ENCODE results near the gene SIPA1L2.

Gene SIPA1L2

DNA sequence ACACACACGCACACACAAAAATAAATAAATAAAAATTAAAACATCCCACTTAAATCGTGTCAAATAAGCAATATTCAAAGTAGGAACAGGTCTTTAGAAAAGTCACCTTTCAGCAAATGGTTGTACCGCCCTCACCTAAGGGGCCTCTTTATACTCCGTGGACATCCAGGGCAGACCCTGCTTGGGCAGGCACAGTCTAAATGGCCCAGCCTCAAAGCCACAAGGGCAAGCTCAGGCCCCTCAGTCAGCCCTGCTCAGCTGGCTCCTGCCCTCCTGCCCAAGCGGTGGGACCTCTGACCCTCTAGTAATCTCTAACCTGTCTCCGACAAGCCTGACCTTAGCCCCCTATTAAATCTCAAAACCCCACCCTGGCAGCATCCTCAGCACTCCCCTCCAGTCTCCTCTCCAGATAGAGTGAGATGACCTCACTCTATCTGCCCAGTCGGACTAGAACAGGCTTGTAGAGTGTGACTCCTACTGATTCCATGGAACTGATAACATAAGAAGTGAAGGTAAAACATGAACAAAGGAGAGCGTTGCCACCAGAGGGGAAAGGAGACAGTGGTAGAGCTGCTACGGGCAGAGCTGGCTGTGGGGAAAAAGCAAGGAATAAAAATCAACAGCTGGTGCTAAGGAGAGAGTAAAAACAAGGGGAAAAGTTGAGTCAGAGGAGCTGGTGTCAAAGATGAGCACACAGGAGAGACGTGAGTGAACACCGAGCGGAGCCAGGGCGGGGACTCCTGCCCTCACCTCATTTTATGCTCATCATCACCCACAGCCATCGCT, 36.0 kb downstream of the SIPA1L2 start:
- ChIA-PET POLR2A (interaction anchor here (0.6 kb wide), 1 partner anchor 34 kb away, joined by 3 read pairs; no protein-coding TSS in a partner anchor), CTCF (interaction anchor here (0.7 to 1.3 kb wide), 3 partner anchors 8 to 25 kb away, joined by 3 to 4 read pairs (median 3); no protein-coding TSS in a partner anchor)
- TF ChIP-seq L3MBTL2 (conservative IDR thresholded peaks at IDR 0.05) (no peak), TARDBP (IDR thresholded peaks at IDR 0.05) (no peak), FOXM1 (IDR thresholded peaks at IDR 0.05; ENCODE audit: borderline replicate concordance) (no peak), LEF1 (IDR thresholded peaks at IDR 0.05; ENCODE audit: borderline replicate concordance) (no peak)
- DNase-seq (ENCODE audit: extremely low spot score): no peak

DNA sequence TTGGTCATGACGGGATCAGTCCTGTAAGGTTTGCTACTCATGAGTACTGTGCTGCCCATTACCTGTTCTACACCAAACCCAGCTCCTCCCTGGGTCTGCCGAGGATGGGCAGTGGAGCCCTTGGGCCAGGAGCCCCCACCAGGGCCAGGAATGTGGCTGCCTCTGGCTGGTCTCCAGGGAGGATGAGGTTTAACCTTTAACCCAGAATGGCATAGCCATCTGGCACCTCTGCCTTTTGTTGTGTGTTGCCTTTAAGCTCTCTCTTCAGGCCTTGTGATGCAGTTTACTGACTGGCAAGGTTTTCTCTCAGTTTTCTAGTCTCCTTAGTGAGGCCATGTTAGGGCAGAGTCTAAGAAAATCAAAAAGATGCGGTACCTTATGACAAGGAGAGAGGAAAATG, 38.6 kb downstream of the SIPA1L2 start:
- DNase-seq (ENCODE audit: extremely low spot score): no peak
- no peak for TF ChIP-seq FOXM1 (IDR thresholded peaks at IDR 0.05; ENCODE audit: borderline replicate concordance)
- TF ChIP-seq FOXA1 (IDR thresholded peaks at IDR 0.05): no peak
- no peak for TF ChIP-seq TARDBP (IDR thresholded peaks at IDR 0.05)
- no peak for TF ChIP-seq BHLHE40 (IDR thresholded peaks at IDR 0.05; ENCODE audit: borderline replicate concordance)
- no peak for TF ChIP-seq NFRKB (IDR thresholded peaks at IDR 0.05)
- TF ChIP-seq ZNF384 (IDR thresholded peaks at IDR 0.05): no peak
- TF ChIP-seq SUZ12 (IDR thresholded peaks at IDR 0.05): no peak
- no peak for TF ChIP-seq ARNT (IDR thresholded peaks at IDR 0.05)
- TF ChIP-seq HDGF (IDR thresholded peaks at IDR 0.05; ENCODE audit: borderline replicate concordance): no peak
- TF ChIP-seq ELF4 (IDR thresholded peaks at IDR 0.05): no peak
- CTCF ChIA-PET: no interaction called here
- POLR2A ChIA-PET: interaction anchor here (1.3 kb wide), 1 partner anchor 9 kb away, joined by 4 read pairs; no protein-coding TSS in a partner anchor

DNA sequence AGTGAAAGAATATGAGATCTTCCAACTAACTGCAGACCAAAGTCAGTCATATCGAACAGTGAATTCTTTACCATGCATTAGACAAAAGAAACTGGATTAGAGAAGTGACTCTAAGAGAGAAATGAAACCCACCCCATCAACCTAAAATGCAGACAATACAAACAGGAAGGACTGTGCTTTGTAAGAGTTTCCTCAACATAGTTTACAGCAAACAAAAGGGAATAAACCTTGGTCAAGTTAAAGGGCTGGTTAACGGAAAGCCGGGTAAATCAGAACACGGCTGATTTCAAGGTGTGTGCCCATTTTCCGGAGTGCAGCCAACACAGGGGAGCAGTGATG, 39.2 kb downstream of the SIPA1L2 start:
- CTCF ChIA-PET: no interaction called here
- no peak for TF ChIP-seq ZNF384 (IDR thresholded peaks at IDR 0.05)
- no peak for TF ChIP-seq SP1 (IDR thresholded peaks at IDR 0.05)
- no peak for TF ChIP-seq FOXK2 (IDR thresholded peaks at IDR 0.05)
- TF ChIP-seq FOXA1 (IDR thresholded peaks at IDR 0.05): no peak
- no peak for TF ChIP-seq SUZ12 (IDR thresholded peaks at IDR 0.05)
- no peak for TF ChIP-seq BHLHE40 (IDR thresholded peaks at IDR 0.05; ENCODE audit: borderline replicate concordance)
- no peak for TF ChIP-seq FOXM1 (IDR thresholded peaks at IDR 0.05; ENCODE audit: borderline replicate concordance)
- no peak for TF ChIP-seq LEF1 (IDR thresholded peaks at IDR 0.05; ENCODE audit: borderline replicate concordance)
- DNase-seq (ENCODE audit: extremely low spot score): no peak
- POLR2A ChIA-PET: interaction anchor here (1.3 kb wide), 1 partner anchor 9 kb away, joined by 4 read pairs; no protein-coding TSS in a partner anchor

DNA sequence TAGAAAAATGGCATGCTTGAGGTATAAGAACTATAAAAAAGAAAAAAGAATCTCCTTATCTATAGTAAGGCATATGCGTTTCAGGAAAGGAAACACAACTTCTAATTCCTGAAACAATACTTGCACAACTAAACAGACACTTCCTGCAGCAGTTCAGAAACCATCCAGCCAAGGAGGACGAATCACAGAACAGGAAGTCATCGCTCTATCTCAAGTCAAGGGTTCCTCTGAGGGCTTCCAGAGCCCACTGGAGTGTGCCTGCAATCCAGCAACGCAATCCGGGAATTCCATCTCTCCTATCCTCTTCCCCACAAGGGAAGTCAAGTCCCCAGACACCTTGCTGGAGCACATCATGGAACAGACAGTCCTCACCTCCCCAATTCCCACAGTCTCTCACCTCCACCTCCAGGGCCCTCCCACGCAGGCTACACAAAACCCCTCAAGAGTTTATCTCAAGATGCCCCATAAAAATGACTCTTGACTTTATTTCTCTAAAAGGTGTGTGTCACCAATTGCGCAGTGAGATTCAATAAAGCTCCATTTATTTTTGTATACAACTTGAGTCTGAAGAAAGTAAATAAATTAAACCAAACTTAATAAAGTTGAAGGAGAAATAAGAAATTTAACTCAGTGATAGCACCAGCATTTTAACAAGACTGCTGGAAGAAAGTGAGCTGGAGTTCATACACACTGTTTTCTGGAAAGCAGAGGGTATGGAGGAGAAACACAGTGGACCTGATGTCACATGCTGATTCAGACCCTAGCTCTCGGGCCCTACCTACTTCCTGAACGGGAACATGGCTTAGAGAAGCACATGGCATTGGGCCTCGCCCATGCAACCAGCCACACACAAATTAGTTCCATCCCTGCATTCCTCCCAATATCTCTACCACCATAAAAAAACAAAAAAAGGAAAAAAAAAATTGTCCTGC, 39.9 kb downstream of the SIPA1L2 start:
- ChIA-PET POLR2A (interaction anchor here (1.3 kb wide), 1 partner anchor 10 kb away, joined by 4 read pairs; no protein-coding TSS in a partner anchor), CTCF (no interaction called here)
- DNase-seq (ENCODE audit: extremely low spot score): no peak
- TF ChIP-seq FOXA1 (IDR thresholded peaks at IDR 0.05) (no peak), SP1 (IDR thresholded peaks at IDR 0.05) (no peak), LEF1 (IDR thresholded peaks at IDR 0.05; ENCODE audit: borderline replicate concordance) (no peak), ARNT (IDR thresholded peaks at IDR 0.05) (no peak), FOXM1 (IDR thresholded peaks at IDR 0.05; ENCODE audit: borderline replicate concordance) (no peak), L3MBTL2 (conservative IDR thresholded peaks at IDR 0.05) (no peak), NFRKB (IDR thresholded peaks at IDR 0.05) (no peak), FOXK2 (IDR thresholded peaks at IDR 0.05) (no peak), ZNF384 (IDR thresholded peaks at IDR 0.05) (no peak), HDGF (IDR thresholded peaks at IDR 0.05; ENCODE audit: borderline replicate concordance) (no peak), SUZ12 (IDR thresholded peaks at IDR 0.05) (no peak), ELF4 (IDR thresholded peaks at IDR 0.05) (no peak), CTBP1 (IDR thresholded peaks at IDR 0.05; ENCODE audit: borderline replicate concordance) (no peak), TARDBP (IDR thresholded peaks at IDR 0.05) (no peak)
- TF ChIP-seq, protein P1, sequence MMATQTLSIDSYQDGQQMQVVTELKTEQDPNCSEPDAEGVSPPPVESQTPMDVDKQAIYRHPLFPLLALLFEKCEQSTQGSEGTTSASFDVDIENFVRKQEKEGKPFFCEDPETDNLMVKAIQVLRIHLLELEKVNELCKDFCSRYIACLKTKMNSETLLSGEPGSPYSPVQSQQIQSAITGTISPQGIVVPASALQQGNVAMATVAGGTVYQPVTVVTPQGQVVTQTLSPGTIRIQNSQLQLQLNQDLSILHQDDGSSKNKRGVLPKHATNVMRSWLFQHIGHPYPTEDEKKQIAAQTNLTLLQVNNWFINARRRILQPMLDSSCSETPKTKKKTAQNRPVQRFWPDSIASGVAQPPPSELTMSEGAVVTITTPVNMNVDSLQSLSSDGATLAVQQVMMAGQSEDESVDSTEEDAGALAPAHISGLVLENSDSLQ (IDR thresholded peaks at IDR 0.05): no peak

DNA sequence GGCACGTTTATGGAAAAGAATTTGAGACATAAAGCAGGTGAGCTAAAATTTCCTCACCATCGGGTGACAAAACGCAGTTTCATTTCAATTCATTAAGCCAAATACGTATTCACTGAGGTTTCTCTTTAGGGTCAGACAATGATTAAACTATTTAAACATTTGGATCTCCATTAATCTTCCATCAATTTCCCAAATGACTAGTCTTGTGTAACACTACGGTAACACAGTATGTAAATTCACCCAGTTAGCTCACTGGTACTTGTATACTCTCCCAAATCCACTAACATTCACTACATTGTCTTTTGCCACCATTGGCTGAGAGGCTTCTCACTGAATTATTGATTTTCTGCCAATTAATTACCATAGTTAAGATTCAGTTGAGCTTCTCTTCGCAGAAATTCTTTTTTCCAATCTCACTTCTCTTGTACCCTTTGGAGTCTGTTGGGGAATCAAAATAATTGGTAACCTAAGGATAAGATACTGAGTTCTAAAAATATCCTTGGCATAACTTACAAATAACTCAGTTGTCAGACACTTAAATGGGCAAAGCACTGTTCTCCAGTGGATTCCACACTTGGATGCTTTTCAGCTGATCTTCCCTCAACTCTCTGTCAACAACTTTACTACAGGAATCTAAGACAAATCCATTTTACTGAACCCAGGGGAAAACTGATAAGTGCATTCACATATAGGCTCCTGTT, 40.7 kb downstream of the SIPA1L2 start:
- ChIA-PET POLR2A (no interaction called here), CTCF (no interaction called here)
- no peak for TF ChIP-seq FOXA1 (IDR thresholded peaks at IDR 0.05)
- no peak for DNase-seq (ENCODE audit: extremely low spot score)

DNA sequence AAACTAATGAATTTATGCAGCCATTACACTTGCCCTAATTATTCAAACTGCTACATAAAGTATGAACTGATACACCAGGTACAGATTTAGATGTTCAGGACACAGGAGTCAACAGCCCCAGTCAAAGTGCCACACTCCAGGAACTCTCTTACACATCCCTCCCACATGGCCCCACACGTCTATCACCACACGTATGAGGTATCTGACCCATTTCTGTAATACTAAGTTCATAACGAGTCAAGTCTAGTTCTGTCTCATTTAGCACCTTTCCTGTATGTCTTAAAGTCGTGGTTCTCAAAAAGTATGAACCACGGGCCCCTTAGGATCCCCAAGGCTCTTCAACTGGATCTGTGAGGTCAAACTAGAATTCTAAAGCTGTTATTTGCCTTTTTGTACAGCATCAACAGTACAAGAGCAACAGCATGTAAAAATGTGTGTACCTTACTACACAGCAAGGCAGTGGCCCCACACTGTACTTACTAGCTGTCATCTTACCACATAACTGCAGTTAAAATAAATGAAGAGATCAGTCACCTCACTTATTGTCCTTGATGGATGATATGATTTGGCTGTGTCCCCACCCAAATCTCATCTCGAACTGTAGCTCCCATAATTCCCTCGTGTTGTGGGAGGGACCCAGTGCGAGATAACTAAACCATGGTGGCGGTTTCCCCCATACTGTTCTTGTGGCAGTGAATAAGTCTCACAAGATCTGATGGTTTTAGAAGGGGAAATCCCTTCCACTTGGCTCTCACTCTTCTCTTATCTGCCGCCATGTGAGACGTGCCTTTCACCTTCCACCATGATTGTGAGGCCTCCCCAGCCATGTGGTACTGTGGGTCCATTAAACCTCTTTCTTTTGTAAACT, 42.6 kb downstream of the SIPA1L2 start:
- no peak for DNase-seq (ENCODE audit: extremely low spot score)
- ChIA-PET CTCF (no interaction called here), POLR2A (interaction anchor here (1.0 kb wide), 1 partner anchor 31 kb away, joined by 3 read pairs; no protein-coding TSS in a partner anchor)
- TF ChIP-seq, protein P1 (IDR thresholded peaks at IDR 0.05): no peak
- no peak for TF ChIP-seq BHLHE40 (IDR thresholded peaks at IDR 0.05; ENCODE audit: borderline replicate concordance)
- no peak for TF ChIP-seq FOXA1 (IDR thresholded peaks at IDR 0.05)
- no peak for TF ChIP-seq CTBP1 (IDR thresholded peaks at IDR 0.05; ENCODE audit: borderline replicate concordance)
- no peak for TF ChIP-seq L3MBTL2 (conservative IDR thresholded peaks at IDR 0.05)
- no peak for TF ChIP-seq FOXM1 (IDR thresholded peaks at IDR 0.05; ENCODE audit: borderline replicate concordance)
- no peak for TF ChIP-seq ZNF384 (IDR thresholded peaks at IDR 0.05)
- TF ChIP-seq ELF4 (IDR thresholded peaks at IDR 0.05): no peak
- no peak for TF ChIP-seq SP1 (IDR thresholded peaks at IDR 0.05)
- no peak for TF ChIP-seq SUZ12 (IDR thresholded peaks at IDR 0.05)

Data from HEK293T (cell line).